Fibroblast of skin of right biceps (primary cell): ENCODE results near the gene C9orf152.

ENCODE experiments used
- DNase-seq: peaks from one replicate; pipeline ENCODE4 v3.0.0-alpha.2; 2013

Gene C9orf152

GRCh38 chr9:110179734-110180133 lies 28.2 kb downstream of the C9orf152 start:
- peak; percentile 89 for DNase-seq

- no peak for DNase-seq
Measured at GRCh38 chr9:110178281-110178680, 29.7 kb downstream of the C9orf152 start.

- DNase-seq, result no peak
Measured at GRCh38 chr9:110175275-110175968, 32.5 kb downstream of the C9orf152 start.

GRCh38 chr9:110173322-110173642 lies 34.7 kb downstream of the C9orf152 start:
- DNase-seq, result no peak

- DNase-seq, result no peak
Measured at GRCh38 chr9:110170357-110171257, 37.4 kb downstream of the C9orf152 start.

- no peak for DNase-seq
Measured at GRCh38 chr9:110168486-110168885, 39.5 kb downstream of the C9orf152 start.

GRCh38 chr9:110161940-110162339 lies 46.0 kb downstream of the C9orf152 start:
- no peak for DNase-seq

GRCh38 chr9:110160685-110161084 lies 47.3 kb downstream of the C9orf152 start:
- DNase-seq, result no peak

- no peak for DNase-seq
Measured at GRCh38 chr9:110160123-110160522, 47.8 kb downstream of the C9orf152 start.

- no peak for DNase-seq
Measured at GRCh38 chr9:110157823-110158664, 49.9 kb downstream of the C9orf152 start.

GRCh38 chr9:110156902-110157301 lies 51.1 kb downstream of the C9orf152 start:
- DNase-seq, result peak; percentile 85

- no peak for DNase-seq
Measured at GRCh38 chr9:110156416-110156815, 51.5 kb downstream of the C9orf152 start.

GRCh38 chr9:110155751-110156150 lies 52.2 kb downstream of the C9orf152 start:
- no peak for DNase-seq

- no peak for DNase-seq
Measured at GRCh38 chr9:110153431-110153830, 54.5 kb downstream of the C9orf152 start.

- DNase-seq, result peak; percentile 68
Measured at GRCh38 chr9:110152704-110153374, 55.1 kb downstream of the C9orf152 start.
